HEK293 (cell line): ENCODE results near the gene HOXC5.
A peak's percentile ranks its signal among the peaks of the same experiment; 100 is the strongest.

Experiments used
- GFI1B ChIP-seq: fragments of 450-650 bp; formaldehyde crosslinking; IDR thresholded peaks from 2 replicates; pipeline ENCODE4 v1.5.1; 2016; ENCODE audit warnings: missing biosample characterization, missing genetic modification characterization
- KLF10 ChIP-seq: fragments of 450-650 bp; IDR thresholded peaks from 2 replicates; pipeline ENCODE4 v1.5.1; 2018; ENCODE audit warnings: missing biosample characterization, mild to moderate bottlenecking, missing genetic modification characterization
- KLF16 ChIP-seq: fragments of 450-650 bp; formaldehyde crosslinking; IDR thresholded peaks from 2 replicates; pipeline ENCODE4 v1.5.1; 2017; ENCODE audit warnings: missing biosample characterization, missing genetic modification characterization
- MZF1 ChIP-seq: fragments of 450-650 bp; formaldehyde crosslinking; IDR thresholded peaks from 2 replicates; pipeline ENCODE4 v1.5.1; 2017; ENCODE audit warnings: missing biosample characterization, missing genetic modification characterization, borderline replicate concordance
- YY1 ChIP-seq: fragments of 450-650 bp; formaldehyde crosslinking; IDR thresholded peaks from 2 replicates; pipeline ENCODE4 v1.5.1; 2018; ENCODE audit warnings: missing biosample characterization, missing genetic modification characterization
- ZBTB8A ChIP-seq: fragments of 450-650 bp; formaldehyde crosslinking; IDR thresholded peaks from 2 replicates; pipeline ENCODE4 v1.5.1; 2016; ENCODE audit warnings: missing biosample characterization, missing genetic modification characterization
- ZFP41 ChIP-seq: fragments of 450-650 bp; formaldehyde crosslinking; IDR thresholded peaks from 2 replicates; pipeline ENCODE4 v1.5.1; 2016; ENCODE audit warnings: missing biosample characterization, missing genetic modification characterization, borderline replicate concordance
- ZIC2 ChIP-seq: fragments of 450-650 bp; formaldehyde crosslinking; IDR thresholded peaks from 2 replicates; pipeline ENCODE4 v1.5.1; 2016; ENCODE audit warnings: missing biosample characterization, missing genetic modification characterization
- ZNF132 ChIP-seq: fragments of 450-650 bp; formaldehyde crosslinking; IDR thresholded peaks from 2 replicates; pipeline ENCODE4 v1.5.1; 2017; ENCODE audit warnings: missing biosample characterization, missing genetic modification characterization, borderline replicate concordance
- ZNF133 ChIP-seq: fragments of 450-650 bp; formaldehyde crosslinking; IDR thresholded peaks from 2 replicates; pipeline ENCODE4 v1.5.1; 2016; ENCODE audit warnings: missing biosample characterization, missing genetic modification characterization
- ZNF140 ChIP-seq: fragments of 450-650 bp; formaldehyde crosslinking; IDR thresholded peaks from 2 replicates; pipeline ENCODE4 v1.5.1; 2016; ENCODE audit warnings: missing biosample characterization, missing genetic modification characterization
- ZNF16 ChIP-seq: fragments of 450-650 bp; formaldehyde crosslinking; IDR thresholded peaks from 2 replicates; pipeline ENCODE4 v1.5.1; 2016; ENCODE audit warnings: low read depth, missing biosample characterization, missing genetic modification characterization
- ZNF169 ChIP-seq: fragments of 450-650 bp; formaldehyde crosslinking; IDR thresholded peaks from 2 replicates; pipeline ENCODE4 v1.5.1; 2016; ENCODE audit warnings: missing biosample characterization, missing genetic modification characterization
- ZNF211 ChIP-seq: fragments of 450-650 bp; formaldehyde crosslinking; IDR thresholded peaks from 2 replicates; pipeline ENCODE4 v1.5.1; 2016; ENCODE audit warnings: low read depth, missing biosample characterization, missing genetic modification characterization
- ZNF223 ChIP-seq: fragments of 450-650 bp; formaldehyde crosslinking; IDR thresholded peaks from 2 replicates; pipeline ENCODE4 v1.5.1; 2016; ENCODE audit warnings: missing biosample characterization, missing genetic modification characterization
- ZNF302 ChIP-seq: fragments of 450-650 bp; formaldehyde crosslinking; IDR thresholded peaks from 2 replicates; pipeline ENCODE4 v1.5.1; 2016; ENCODE audit warnings: missing biosample characterization, missing genetic modification characterization, low read depth
- ZNF366 ChIP-seq: fragments of 450-650 bp; formaldehyde crosslinking; conservative IDR thresholded peaks from 2 replicates; pipeline ENCODE4 v1.5.1; 2016; ENCODE audit warnings: missing biosample characterization, missing genetic modification characterization
- ZNF423 ChIP-seq: fragments of 450-650 bp; formaldehyde crosslinking; IDR thresholded peaks from 2 replicates; pipeline ENCODE4 v1.5.1; 2016; ENCODE audit warnings: missing biosample characterization, missing genetic modification characterization
- ZNF548 ChIP-seq: fragments of 450-650 bp; formaldehyde crosslinking; IDR thresholded peaks from 2 replicates; pipeline ENCODE4 v1.5.1; 2016; ENCODE audit warnings: missing biosample characterization, missing genetic modification characterization
- ZNF561 ChIP-seq: fragments of 450-650 bp; IDR thresholded peaks from 2 replicates; pipeline ENCODE4 v1.5.1; 2018; ENCODE audit warnings: missing biosample characterization, missing genetic modification characterization, borderline replicate concordance
- ZNF610 ChIP-seq: fragments of 450-650 bp; formaldehyde crosslinking; IDR thresholded peaks from 2 replicates; pipeline ENCODE4 v1.5.1; 2016; ENCODE audit warnings: missing biosample characterization, missing genetic modification characterization, borderline replicate concordance
- ZNF621 ChIP-seq: fragments of 450-650 bp; formaldehyde crosslinking; IDR thresholded peaks from 2 replicates; pipeline ENCODE4 v1.5.1; 2017; ENCODE audit warnings: missing biosample characterization, missing genetic modification characterization
- ZNF645 ChIP-seq: fragments of 450-650 bp; formaldehyde crosslinking; IDR thresholded peaks from 2 replicates; pipeline ENCODE4; 2016; ENCODE audit warnings: missing biosample characterization, missing genetic modification characterization
- ZNF658 ChIP-seq: fragments of 450-650 bp; formaldehyde crosslinking; IDR thresholded peaks from 2 replicates; pipeline ENCODE4; 2016; ENCODE audit warnings: missing biosample characterization, missing genetic modification characterization
- ZNF664 ChIP-seq: fragments of 450-650 bp; formaldehyde crosslinking; IDR thresholded peaks from 2 replicates; pipeline ENCODE4 v1.5.1; 2016; ENCODE audit warnings: missing biosample characterization, missing genetic modification characterization
- ZNF701 ChIP-seq: fragments of 450-650 bp; formaldehyde crosslinking; IDR thresholded peaks from 2 replicates; pipeline ENCODE4 v1.5.1; 2016; ENCODE audit warnings: missing biosample characterization, missing genetic modification characterization
- ZNF704 ChIP-seq: fragments of 450-650 bp; formaldehyde crosslinking; IDR thresholded peaks from 2 replicates; pipeline ENCODE4 v1.5.1; 2016; ENCODE audit warnings: missing biosample characterization, missing genetic modification characterization
- ZSCAN16 ChIP-seq: fragments of 450-650 bp; formaldehyde crosslinking; IDR thresholded peaks from 2 replicates; pipeline ENCODE4 v1.5.1; 2016; ENCODE audit warnings: missing biosample characterization, missing genetic modification characterization
- ZSCAN23 ChIP-seq: fragments of 450-650 bp; formaldehyde crosslinking; IDR thresholded peaks from 2 replicates; pipeline ENCODE4 v1.5.1; 2016; ENCODE audit warnings: missing biosample characterization, missing genetic modification characterization
- ZSCAN30 ChIP-seq: fragments of 450-650 bp; IDR thresholded peaks from 2 replicates; pipeline ENCODE4 v1.5.1; 2018; ENCODE audit warnings: missing biosample characterization, mild to moderate bottlenecking, missing genetic modification characterization, moderate library complexity
- ZXDB ChIP-seq: fragments of 450-650 bp; formaldehyde crosslinking; IDR thresholded peaks from 2 replicates; pipeline ENCODE4 v1.5.1; 2016; ENCODE audit warnings: missing biosample characterization, missing genetic modification characterization
- TF ChIP-seq, protein P1 (sequence below): fragments of 450-650 bp; formaldehyde crosslinking; IDR thresholded peaks from 2 replicates; pipeline ENCODE4 v1.5.1; 2016; ENCODE audit warnings: missing biosample characterization, missing genetic modification characterization
- TF ChIP-seq, protein P2 (sequence below): fragments of 450-650 bp; formaldehyde crosslinking; IDR thresholded peaks from 2 replicates; pipeline ENCODE4 v1.5.1; 2016; ENCODE audit warnings: missing biosample characterization, missing genetic modification characterization
- TF ChIP-seq, protein P3 (sequence below): fragments of 450-650 bp; formaldehyde crosslinking; IDR thresholded peaks from 2 replicates; pipeline ENCODE4 v1.5.1; 2016; ENCODE audit warnings: missing biosample characterization, missing genetic modification characterization

HOXC5 gene

GRCh38 chr12:54017878-54018467, 14.9 kb upstream of the HOXC5 start (continued):
- TF ChIP-seq, protein P1, sequence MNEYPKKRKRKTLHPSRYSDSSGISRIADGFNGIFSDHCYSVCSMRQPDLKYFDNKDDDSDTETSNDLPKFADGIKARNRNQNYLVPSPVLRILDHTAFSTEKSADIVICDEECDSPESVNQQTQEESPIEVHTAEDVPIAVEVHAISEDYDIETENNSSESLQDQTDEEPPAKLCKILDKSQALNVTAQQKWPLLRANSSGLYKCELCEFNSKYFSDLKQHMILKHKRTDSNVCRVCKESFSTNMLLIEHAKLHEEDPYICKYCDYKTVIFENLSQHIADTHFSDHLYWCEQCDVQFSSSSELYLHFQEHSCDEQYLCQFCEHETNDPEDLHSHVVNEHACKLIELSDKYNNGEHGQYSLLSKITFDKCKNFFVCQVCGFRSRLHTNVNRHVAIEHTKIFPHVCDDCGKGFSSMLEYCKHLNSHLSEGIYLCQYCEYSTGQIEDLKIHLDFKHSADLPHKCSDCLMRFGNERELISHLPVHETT (tag by site-specific recombination), result peak; percentile 38; the same call in 1 of the 2 replicates
- TF ChIP-seq ZNF701 (tag by site-specific recombination) (no peak), ZNF664 (tag by site-specific recombination) (no peak), ZNF548 (tag by site-specific recombination) (no peak), ZSCAN30 (tag by site-specific recombination) (peak; percentile 84; the same call in 1 of the 2 replicates), ZNF561 (tag by site-specific recombination) (peak; percentile 34; the same call in 1 of the 2 replicates), ZXDB (tag by site-specific recombination) (peak; percentile 89), ZFP41 (tag by site-specific recombination) (no peak), ZNF645 (no peak), YY1 (tag by site-specific recombination) (peak; percentile 80), ZNF423 (tag by site-specific recombination) (peak; percentile 95), ZNF366 (tag by site-specific recombination) (peak; percentile 39; the same call in 1 of the 2 replicates), ZIC2 (tag by site-specific recombination) (peak; percentile 36), ZNF704 (peak; percentile 80; the same call in 1 of the 2 replicates), GFI1B (no peak), ZNF621 (no peak), ZNF133 (tag by site-specific recombination) (no peak), ZNF211 (tag by site-specific recombination) (no peak), ZSCAN16 (0 out of 2 replicates have a peak, but pooled peaks have one; percentile 26), ZBTB8A (tag by site-specific recombination) (peak; percentile 99), KLF10 (tag by site-specific recombination) (peak; percentile 87; the same call in 1 of the 2 replicates), MZF1 (tag by site-specific recombination) (peak; percentile 55; the same call in 1 of the 2 replicates), ZNF16 (no peak), ZNF140 (no peak), ZNF302 (tag by site-specific recombination) (no peak), KLF16 (tag by site-specific recombination) (peak; percentile 88), ZNF610 (tag by site-specific recombination) (peak; percentile 45; the same call in 1 of the 2 replicates), ZNF132 (tag by site-specific recombination) (no peak), ZSCAN23 (tag by site-specific recombination) (no peak; the same call in 1 of the 2 replicates), ZNF223 (tag by site-specific recombination) (no peak), ZNF169 (tag by site-specific recombination) (no peak), ZNF658 (no peak)
- TF ChIP-seq, protein P2, sequence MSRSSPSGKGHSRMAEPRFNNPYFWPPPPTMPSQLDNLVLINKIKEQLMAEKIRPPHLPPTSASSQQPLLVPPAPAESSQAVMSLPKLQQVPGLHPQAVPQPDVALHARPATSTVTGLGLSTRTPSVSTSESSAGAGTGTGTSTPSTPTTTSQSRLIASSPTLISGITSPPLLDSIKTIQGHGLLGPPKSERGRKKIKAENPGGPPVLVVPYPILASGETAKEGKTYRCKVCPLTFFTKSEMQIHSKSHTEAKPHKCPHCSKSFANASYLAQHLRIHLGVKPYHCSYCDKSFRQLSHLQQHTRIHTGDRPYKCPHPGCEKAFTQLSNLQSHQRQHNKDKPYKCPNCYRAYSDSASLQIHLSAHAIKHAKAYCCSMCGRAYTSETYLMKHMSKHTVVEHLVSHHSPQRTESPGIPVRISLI, result no peak
- TF ChIP-seq, protein P3, sequence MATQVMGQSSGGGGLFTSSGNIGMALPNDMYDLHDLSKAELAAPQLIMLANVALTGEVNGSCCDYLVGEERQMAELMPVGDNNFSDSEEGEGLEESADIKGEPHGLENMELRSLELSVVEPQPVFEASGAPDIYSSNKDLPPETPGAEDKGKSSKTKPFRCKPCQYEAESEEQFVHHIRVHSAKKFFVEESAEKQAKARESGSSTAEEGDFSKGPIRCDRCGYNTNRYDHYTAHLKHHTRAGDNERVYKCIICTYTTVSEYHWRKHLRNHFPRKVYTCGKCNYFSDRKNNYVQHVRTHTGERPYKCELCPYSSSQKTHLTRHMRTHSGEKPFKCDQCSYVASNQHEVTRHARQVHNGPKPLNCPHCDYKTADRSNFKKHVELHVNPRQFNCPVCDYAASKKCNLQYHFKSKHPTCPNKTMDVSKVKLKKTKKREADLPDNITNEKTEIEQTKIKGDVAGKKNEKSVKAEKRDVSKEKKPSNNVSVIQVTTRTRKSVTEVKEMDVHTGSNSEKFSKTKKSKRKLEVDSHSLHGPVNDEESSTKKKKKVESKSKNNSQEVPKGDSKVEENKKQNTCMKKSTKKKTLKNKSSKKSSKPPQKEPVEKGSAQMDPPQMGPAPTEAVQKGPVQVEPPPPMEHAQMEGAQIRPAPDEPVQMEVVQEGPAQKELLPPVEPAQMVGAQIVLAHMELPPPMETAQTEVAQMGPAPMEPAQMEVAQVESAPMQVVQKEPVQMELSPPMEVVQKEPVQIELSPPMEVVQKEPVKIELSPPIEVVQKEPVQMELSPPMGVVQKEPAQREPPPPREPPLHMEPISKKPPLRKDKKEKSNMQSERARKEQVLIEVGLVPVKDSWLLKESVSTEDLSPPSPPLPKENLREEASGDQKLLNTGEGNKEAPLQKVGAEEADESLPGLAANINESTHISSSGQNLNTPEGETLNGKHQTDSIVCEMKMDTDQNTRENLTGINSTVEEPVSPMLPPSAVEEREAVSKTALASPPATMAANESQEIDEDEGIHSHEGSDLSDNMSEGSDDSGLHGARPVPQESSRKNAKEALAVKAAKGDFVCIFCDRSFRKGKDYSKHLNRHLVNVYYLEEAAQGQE (tag by site-specific recombination), result no peak
